SH-SY5Y (cell line): ENCODE results near the gene ALKBH4.

ENCODE experiments used
- GATA2 ChIP-seq: IDR thresholded peaks from 2 replicates; pipeline ENCODE4 v1.6.1; 2011; ENCODE audit warnings: mild to moderate bottlenecking, low read depth, low read length
- GATA3 ChIP-seq: IDR thresholded peaks from 2 replicates; pipeline ENCODE4 v1.6.1; 2011; ENCODE audit warnings: low read depth, mild to moderate bottlenecking, low read length, moderate library complexity

GRCh38 chr7:102463841-102464576, 654 bp downstream of the ALKBH4 start:
- no peak for TF ChIP-seq GATA2
- no peak for TF ChIP-seq GATA3
